Smooth muscle cell (in vitro differentiated cells): ENCODE measurements around the gene THSD4. TPM values are rescaled to one million over a fixed set of nuclear protein-coding genes. Genes with fewer than 3 reads are reported as not detected.

Experiments used
- DNase-seq: peaks from one replicate; lab custom pipeline; 2025; ENCODE audit not compliant: unreplicated experiment; lab: John Stamatoyannopoulos, UW
- H2AFZ ChIP-seq: fragments of 200-600 bp; sonication (generic); 2 replicates; pipeline ENCODE4 v1.6.0; 2016; ENCODE audit warnings: antibody characterized with exemption, low read depth, mild to moderate bottlenecking
- H3F3A ChIP-seq: fragments of 200-600 bp; sonication (generic); 2 replicates; pipeline ENCODE4 v1.6.0; 2017; ENCODE audit warnings: antibody characterized with exemption, low read depth
- H3K27ac ChIP-seq: fragments of 200-600 bp; sonication (generic); 2 replicates; pipeline ENCODE4 v1.5.1; 2016; ENCODE audit warnings: low read depth, mild to moderate bottlenecking
- H3K27me3 ChIP-seq: fragments of 200-600 bp; sonication (generic); 2 replicates; pipeline ENCODE4 v1.6.1; 2016; ENCODE audit warnings: low read depth, mild to moderate bottlenecking
- H3K36me3 ChIP-seq: fragments of 200-600 bp; sonication (generic); 2 replicates; pipeline ENCODE4 v1.5.1; 2016; ENCODE audit warnings: low read depth
- H3K4me1 ChIP-seq: fragments of 200-600 bp; sonication (generic); 2 replicates; pipeline ENCODE4 v1.5.1; 2016; ENCODE audit warnings: low read depth
- H3K4me2 ChIP-seq: fragments of 200-600 bp; sonication (generic); 2 replicates; pipeline ENCODE4 v1.6.0; 2016; ENCODE audit warnings: mild to moderate bottlenecking
- H3K4me3 ChIP-seq: fragments of 200-600 bp; sonication (generic); 2 replicates; pipeline ENCODE4 v1.5.1; 2016; ENCODE audit warnings: mild to moderate bottlenecking
- H3K79me2 ChIP-seq: fragments of 200-600 bp; sonication (generic); 2 replicates; pipeline ENCODE4 v1.6.0; 2016; ENCODE audit warnings: low read depth, mild to moderate bottlenecking
- H3K9ac ChIP-seq: fragments of 200-600 bp; sonication (generic); 2 replicates; pipeline ENCODE4 v1.6.0; 2016; ENCODE audit warnings: low read depth
- H3K9me3 ChIP-seq: fragments of 200-600 bp; sonication (generic); replicated peaks from 2 replicates; pipeline ENCODE4 v1.5.1; 2016; ENCODE audit warnings: low read depth
- H4K20me1 ChIP-seq: fragments of 200-600 bp; sonication (generic); 2 replicates; pipeline ENCODE4 v1.6.0; 2016; ENCODE audit warnings: low read depth
- CTCF ChIP-seq: fragments of 200-600 bp; sonication (generic); IDR thresholded peaks from 2 replicates; pipeline ENCODE4 v1.5.1; 2017; ENCODE audit warnings: borderline replicate concordance, mild to moderate bottlenecking, antibody characterized with exemption; ENCODE audit not compliant: insufficient read depth, poor library complexity, severe bottlenecking
- WGBS: methylation state at CpG from one replicate; pipeline ENCODE4 v1.1.7; 2016; ENCODE audit warnings: low lambda C conversion rate; 5-methylcytosine and 5-hydroxymethylcytosine counted together
- polyA plus RNA-seq: library from polyadenylated mRNA; unstranded; fragments of >200 nt; fragmentation: Nextera tagmentation; extraction: Ambion mirVana; gene quantifications from 2 replicates; pipeline ENCODE4 v1.2.1, GENCODE V29; 2016
- total RNA-seq: library from RNA; depleted of rRNA; stranded (reverse); fragments of >200 nt; gene quantifications from 2 replicates; pipeline ENCODE4 v1.2.3, GENCODE V29; 2014

The THSD4 gene
- total and polyA plus RNA-seq, 2 experiments from 2014 or later, result 2.5 to 4.1 TPM

- no peak overlapping the region for H3K4me2 ChIP-seq
- no peak overlapping the region for H2AFZ ChIP-seq
- peaks cover 21% of the 10 kb centered on the region for H3K4me1 ChIP-seq
- WGBS, result 89% methylated on average over 20 of the region's 27 CpGs
- no peaks in the 10 kb centered on the region for H3K27me3 ChIP-seq
- no peaks in the 10 kb centered on the region for H3F3A ChIP-seq
- no peak overlapping the region for H3K4me3 ChIP-seq
- H3K27ac ChIP-seq, result no peak overlapping the region
- no peak for DNase-seq
- TF ChIP-seq CTCF, result no peak
- H3K79me2 ChIP-seq, result no peaks in the 10 kb centered on the region
- H3K9me3 ChIP-seq, result no peaks in the 10 kb centered on the region
- H3K9ac ChIP-seq, result no peak overlapping the region
- no peaks in the 10 kb centered on the region for H3K36me3 ChIP-seq
- no peaks in the 10 kb centered on the region for H4K20me1 ChIP-seq
Measured at GRCh38 chr15:71811036-71811736, 695.9 kb downstream of the THSD4 start.

- DNase-seq, result no peak
- Histone ChIP-seq H3F3A (no peaks in the 10 kb centered on the region), H4K20me1 (no peaks in the 10 kb centered on the region), H3K27me3 (no peaks in the 10 kb centered on the region), H2AFZ (no peak overlapping the region), H3K4me1 (peaks cover 12% of the 10 kb centered on the region), H3K4me2 (no peak overlapping the region), H3K4me3 (no peak overlapping the region), H3K9me3 (no peaks in the 10 kb centered on the region), H3K36me3 (no peaks in the 10 kb centered on the region), H3K27ac (no peak overlapping the region), H3K79me2 (no peaks in the 10 kb centered on the region), H3K9ac (no peak overlapping the region)
- TF ChIP-seq CTCF, result no peak
- WGBS, result 93% methylated on average over 37 of the region's 38 CpGs
Measured at GRCh38 chr15:71811752-71812735, 696.8 kb downstream of the THSD4 start.

- H3F3A ChIP-seq, result no peaks in the 10 kb centered on the region
- no peaks in the 10 kb centered on the region for H3K79me2 ChIP-seq
- no peaks in the 10 kb centered on the region for H4K20me1 ChIP-seq
- no peak overlapping the region for H2AFZ ChIP-seq
- no peak overlapping the region for H3K4me3 ChIP-seq
- TF ChIP-seq CTCF, result no peak
- DNase-seq, result no peak
- no peak overlapping the region for H3K9ac ChIP-seq
- H3K4me1 ChIP-seq, result peaks cover 1% of the 10 kb centered on the region
- no peaks in the 10 kb centered on the region for H3K36me3 ChIP-seq
- 94% methylated on average over 16 of the region's 16 CpGs for WGBS
- H3K4me2 ChIP-seq, result no peak overlapping the region
- no peaks in the 10 kb centered on the region for H3K9me3 ChIP-seq
- H3K27ac ChIP-seq, result no peak overlapping the region
- H3K27me3 ChIP-seq, result no peaks in the 10 kb centered on the region
Measured at GRCh38 chr15:71812966-71813722, 697.9 kb downstream of the THSD4 start.
